ENCODE measurements around the gene PSG7.
"Not testable (repeated sequence)": the region's sequence is repeated elsewhere in the genome, so short reads cannot be mapped to it uniquely, and the experiment has no call there.

PSG7 gene

GRCh38 chr19:42913516-42913915 is 23.5 kb downstream of the PSG7 start:
- not testable (repeated sequence) for DNase-seq

- DNase-seq = not testable (repeated sequence)
These were observed 24.1 kb downstream of the PSG7 start for GRCh38 chr19:42912941-42913340.

- not testable (repeated sequence) for DNase-seq
These were observed 25.3 kb downstream of the PSG7 start for GRCh38 chr19:42911731-42912130.

GRCh38 chr19:42906162-42906561 is 30.8 kb downstream of the PSG7 start:
- not testable (repeated sequence) for DNase-seq

- not testable (repeated sequence) for DNase-seq
These were observed 36.4 kb downstream of the PSG7 start for GRCh38 chr19:42900561-42900960.

- DNase-seq = not testable (repeated sequence)
These were observed 37.3 kb downstream of the PSG7 start for GRCh38 chr19:42899674-42900073.

- DNase-seq = not testable (repeated sequence)
These were observed 37.9 kb downstream of the PSG7 start for GRCh38 chr19:42899110-42899509.

- not testable (repeated sequence) for DNase-seq
These were observed 38.4 kb downstream of the PSG7 start for GRCh38 chr19:42898656-42899055.

- not testable (repeated sequence) for DNase-seq
These were observed 39.3 kb downstream of the PSG7 start for GRCh38 chr19:42897729-42898128.

- not testable (repeated sequence) for DNase-seq
These were observed 46.6 kb downstream of the PSG7 start for GRCh38 chr19:42890446-42890845.

GRCh38 chr19:42887876-42888445 is 49.0 kb downstream of the PSG7 start:
- not testable (repeated sequence) for DNase-seq

- not testable (repeated sequence) for DNase-seq
These were observed 54.3 kb downstream of the PSG7 start for GRCh38 chr19:42882730-42883129.

GRCh38 chr19:42882010-42882409 is 55.0 kb downstream of the PSG7 start:
- DNase-seq = not testable (repeated sequence)

GRCh38 chr19:42881279-42881678 is 55.7 kb downstream of the PSG7 start:
- DNase-seq = not testable (repeated sequence)

GRCh38 chr19:42880621-42881020 is 56.4 kb downstream of the PSG7 start:
- not testable (repeated sequence) for DNase-seq

GRCh38 chr19:42879613-42880012 is 57.4 kb downstream of the PSG7 start, which contains the start of gene PSG1:
Gene PSG1, minus strand, starts transcription at chr19:42879713. Its CDS starts 132 bp downstream, at chr19:42879581.
- no peak for DNase-seq

GRCh38 chr19:42876596-42876995 is 60.4 kb downstream of the PSG7 start:
- DNase-seq = not testable (repeated sequence)

GRCh38 chr19:42875881-42876280 is 61.1 kb downstream of the PSG7 start:
- not testable (repeated sequence) for DNase-seq

GRCh38 chr19:42874901-42875813 is 61.9 kb downstream of the PSG7 start:
- not testable (repeated sequence) for DNase-seq

- not testable (repeated sequence) for DNase-seq
These were observed 62.9 kb downstream of the PSG7 start for GRCh38 chr19:42874136-42874535.
